NCI-H748 (cell line): ENCODE results near the gene A4GNT.

Source experiments
- DNase-seq: peaks from one replicate; lab custom pipeline; 2025; ENCODE audit not compliant: unreplicated experiment; lab: John Stamatoyannopoulos, UW

A4GNT gene

DNA sequence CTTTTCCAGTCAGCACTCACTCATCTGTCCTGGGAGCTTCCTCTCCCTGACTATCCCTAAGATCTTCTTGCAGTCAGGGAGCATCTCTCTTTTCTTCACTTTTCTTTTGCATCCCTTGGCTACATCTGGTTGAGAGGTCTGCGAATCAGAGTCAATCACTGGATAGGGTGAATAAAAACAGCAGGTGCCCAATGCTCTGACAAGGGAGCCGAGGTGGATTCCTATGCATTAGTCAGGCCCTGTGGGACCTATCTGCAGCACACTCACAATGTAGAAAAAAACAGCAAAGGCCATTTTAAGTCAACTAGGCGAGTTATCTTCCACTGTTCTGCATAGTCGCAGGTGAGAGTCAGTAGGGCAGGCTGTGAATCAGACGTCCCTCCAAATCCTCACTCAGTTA is 52.3 kb downstream of the A4GNT start:
- no peak for DNase-seq

DNA sequence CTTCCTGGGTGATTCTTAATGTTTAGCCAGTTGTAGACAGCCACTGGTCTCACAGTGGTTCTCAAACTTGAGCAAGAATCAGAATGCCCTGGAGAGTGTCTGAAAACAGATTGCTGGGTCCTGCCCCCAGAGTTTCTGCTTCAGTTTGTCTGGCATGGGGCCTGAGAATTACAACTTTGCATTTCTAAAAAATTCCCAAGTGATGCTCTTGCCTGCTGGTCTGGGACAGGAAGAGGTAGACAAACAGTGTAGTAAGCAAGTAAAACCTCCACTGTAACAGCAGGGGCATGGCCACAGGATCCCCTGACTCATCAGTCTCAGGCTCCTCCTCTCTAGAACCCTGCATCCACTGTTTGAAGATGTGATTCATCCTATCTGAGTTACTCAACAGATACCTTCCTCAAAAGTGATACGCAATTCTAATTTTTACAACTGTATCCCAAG is 53.3 kb downstream of the A4GNT start:
- DNase-seq = no peak

DNA sequence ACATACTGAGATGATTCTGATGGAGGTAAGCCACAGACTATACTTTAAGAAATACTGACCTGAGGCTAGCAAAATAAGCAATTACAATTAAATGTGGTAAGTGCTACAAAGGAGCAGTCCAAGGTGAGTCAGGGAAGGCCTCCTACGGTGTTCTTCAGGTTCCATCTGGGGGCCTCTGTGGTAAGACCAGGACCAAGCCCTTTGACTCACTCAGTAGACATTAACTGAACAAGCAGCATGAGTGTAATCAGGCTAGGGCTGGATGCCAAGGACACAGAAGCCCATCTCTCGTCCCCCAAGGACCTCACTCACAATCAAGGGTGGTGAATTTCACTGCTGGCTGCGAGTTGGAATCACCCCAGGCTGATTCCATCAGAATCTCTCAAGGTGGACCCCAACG is 54.1 kb downstream of the A4GNT start:
- no peak for DNase-seq
